HG03135 (cell line): Measurements from ENCODE around the gene SHANK2.
"Not testable (repeated sequence)": the region's sequence is repeated elsewhere in the genome, so short reads cannot be mapped to it uniquely, and the experiment has no call there.

ENCODE experiments used
- ATAC-seq: cut with Tn5 transposase; IDR thresholded peaks from one replicate; pipeline ENCODE4 v1.9.1; 2021; ENCODE audit warnings: mild to moderate bottlenecking, moderate library complexity; ENCODE audit not compliant: unreplicated experiment

SHANK2 gene

GRCh38 chr11:71245601-71246391 is 6.6 kb downstream of the SHANK2 start:
- ATAC-seq: no peak

- no peak for ATAC-seq
Measured at GRCh38 chr11:71244116-71244810, 8.1 kb downstream of the SHANK2 start.

GRCh38 chr11:71242391-71242790 is 10.0 kb downstream of the SHANK2 start:
- ATAC-seq: no peak

- no peak for ATAC-seq
Measured at GRCh38 chr11:71241721-71242259, 10.6 kb downstream of the SHANK2 start.

- no peak for ATAC-seq
Measured at GRCh38 chr11:71240865-71241691, 11.3 kb downstream of the SHANK2 start.

GRCh38 chr11:71240061-71240690 is 12.2 kb downstream of the SHANK2 start:
- ATAC-seq: no peak

- no peak for ATAC-seq
Measured at GRCh38 chr11:71239581-71239980, 12.8 kb downstream of the SHANK2 start.

GRCh38 chr11:71238941-71239340 is 13.4 kb downstream of the SHANK2 start:
- ATAC-seq: no peak

GRCh38 chr11:71238285-71238875 is 14.0 kb downstream of the SHANK2 start:
- ATAC-seq: no peak

- no peak for ATAC-seq
Measured at GRCh38 chr11:71237853-71238252, 14.5 kb downstream of the SHANK2 start.

GRCh38 chr11:71236836-71237475 is 15.4 kb downstream of the SHANK2 start:
- no peak for ATAC-seq

GRCh38 chr11:71235719-71236118 is 16.7 kb downstream of the SHANK2 start:
- ATAC-seq: no peak

GRCh38 chr11:71233896-71234852 is 18.2 kb downstream of the SHANK2 start:
- ATAC-seq: not testable (repeated sequence)

- ATAC-seq: no peak
Measured at GRCh38 chr11:71232364-71232763, 20.0 kb downstream of the SHANK2 start.

GRCh38 chr11:71228961-71229360 is 23.4 kb downstream of the SHANK2 start:
- ATAC-seq: no peak

GRCh38 chr11:71227058-71227659 is 25.2 kb downstream of the SHANK2 start:
- no peak for ATAC-seq

GRCh38 chr11:71223671-71224660 is 28.4 kb downstream of the SHANK2 start:
- no peak for ATAC-seq
